GM19035 (cell line): ENCODE measurements around the gene HDAC7.
"Not testable (repeated sequence)": the region's sequence is repeated elsewhere in the genome, so short reads cannot be mapped to it uniquely, and the experiment has no call there.

Source experiments
- ATAC-seq: cut with Tn5 transposase; IDR thresholded peaks from one replicate; pipeline ENCODE4 v1.9.1; 2021; ENCODE audit not compliant: unreplicated experiment

HDAC7 gene

GRCh38 chr12:47849261-47849660, 29.6 kb upstream of the HDAC7 start:
- no peak for ATAC-seq

GRCh38 chr12:47848853-47849252, 29.1 kb upstream of the HDAC7 start:
- ATAC-seq: no peak

GRCh38 chr12:47846294-47846996, 26.7 kb upstream of the HDAC7 start:
- no peak for ATAC-seq

- ATAC-seq: no peak
Observed at GRCh38 chr12:47845081-47845480, 25.4 kb upstream of the HDAC7 start.

GRCh38 chr12:47844264-47845019, 24.7 kb upstream of the HDAC7 start:
- no peak for ATAC-seq

GRCh38 chr12:47843226-47843980, 23.7 kb upstream of the HDAC7 start:
- ATAC-seq: no peak

GRCh38 chr12:47842543-47842942, 22.8 kb upstream of the HDAC7 start:
- ATAC-seq: not testable (repeated sequence)

GRCh38 chr12:47841910-47842309, 22.2 kb upstream of the HDAC7 start:
- no peak for ATAC-seq

- no peak for ATAC-seq
Observed at GRCh38 chr12:47841501-47841900, 21.8 kb upstream of the HDAC7 start.

- ATAC-seq: no peak
Observed at GRCh38 chr12:47840571-47840970, 20.9 kb upstream of the HDAC7 start.

- no peak for ATAC-seq
Observed at GRCh38 chr12:47839214-47839876, 19.6 kb upstream of the HDAC7 start.

GRCh38 chr12:47838286-47838931, 18.7 kb upstream of the HDAC7 start:
- ATAC-seq: no peak

- ATAC-seq: no peak
Observed at GRCh38 chr12:47837190-47838171, 17.8 kb upstream of the HDAC7 start.

GRCh38 chr12:47835831-47836155, 16.1 kb upstream of the HDAC7 start:
- no peak for ATAC-seq

- no peak for ATAC-seq
Observed at GRCh38 chr12:47835006-47835830, 15.5 kb upstream of the HDAC7 start.

- no peak for ATAC-seq
Observed at GRCh38 chr12:47834199-47834903, 14.6 kb upstream of the HDAC7 start.

- ATAC-seq: no peak
Observed at GRCh38 chr12:47833591-47834012, 13.9 kb upstream of the HDAC7 start.

GRCh38 chr12:47832263-47832933, 12.7 kb upstream of the HDAC7 start:
- no peak for ATAC-seq
